Aorta (tissue), 4 donors: ENCODE data around the gene SLAIN1. TPM values are rescaled to one million over a fixed set of nuclear protein-coding genes. Genes with fewer than 3 reads are reported as not detected.

ENCODE experiments used
- microRNA-seq, 2 donors: library from miRNA; unstranded; fragments of <30 nt; microRNA quantifications; one replicate each; pipeline ENCODE4 v1.2.0, GENCODE V29; 2020
- polyA plus RNA-seq, 2 donors: library from polyadenylated mRNA; stranded (reverse); fragments of 200-250 nt; gene quantifications; one replicate each; pipeline ENCODE4 v1.2.3, GENCODE V29; 2013
- total RNA-seq, 2 donors: library from RNA; stranded (reverse); fragmentation: NEBNext Ultra II Directional; extraction: Animal tissue kit (Norgen Biotek cat#: 25700); gene quantifications; one replicate each; pipeline ENCODE4 v1.2.1, GENCODE V29; 2021
- donor health status: healthy with polysubstance abuse.
- donor health status: Bipolar disorder and iron deficiency.
- donor health status: DM: no; HTN: no; CAD: no.
- donor health status: DM: yes; HTN: yes; CAD: no.

Gene SLAIN1
- total and polyA plus RNA-seq, 4 donors, result 3.5 to 9.0 (median 7.9) TPM

Small RNAs within 50 kb of the gene (microRNA-seq; reads per million reads assigned to microRNA genes)
- gene MIR3665, result 0 reads per million in 2 donors

Other genes with a start within 250 kb of the SLAIN1 start
- gene SCEL, start 162.0 kb upstream of the SLAIN1 start, total RNA-seq, result not detected
- under 1 TPM; 0.18 to 0.25 TPM for gene SCEL, start 162.0 kb upstream of the SLAIN1 start, polyA plus RNA-seq
- 10 to 100 TPM; 17.8 to 39.9 TPM for gene EDNRB, start 221.1 kb downstream of the SLAIN1 start, total RNA-seq
- gene EDNRB, start 221.1 kb downstream of the SLAIN1 start, polyA plus RNA-seq, result 1 to 10 TPM in 1 of 2 donors, under 1 TPM in 1; 0.50 to 1.9 TPM